Thyroid gland (tissue), 4 donors: ENCODE data around the gene GLRA3.

ENCODE experiments used
- POLR2A ChIP-seq, 2 donors: fragments of 450-650 bp; IDR thresholded peaks; one replicate each; pipeline ENCODE4 v1.6.1; 2017; ENCODE audit warnings: antibody characterized with exemption in 2 of 2, mild to moderate bottlenecking in 2 of 2, moderate library complexity in 1 of 2
- TF ChIP-seq, protein P1 (sequence below), 6 experiments: fragments of 200-600 bp in 3 of 6; fragments of 450-650 bp in 3 of 6; sonication (generic) in 3 of 6; IDR thresholded peaks; one replicate each; pipeline ENCODE4 v1.5.1; 2016 to 2019; ENCODE audit warnings: antibody characterized with exemption in 6 of 6, mild to moderate bottlenecking in 2 of 6, inconsistent platforms in 1 of 6, moderate library complexity in 1 of 6

DNA sequence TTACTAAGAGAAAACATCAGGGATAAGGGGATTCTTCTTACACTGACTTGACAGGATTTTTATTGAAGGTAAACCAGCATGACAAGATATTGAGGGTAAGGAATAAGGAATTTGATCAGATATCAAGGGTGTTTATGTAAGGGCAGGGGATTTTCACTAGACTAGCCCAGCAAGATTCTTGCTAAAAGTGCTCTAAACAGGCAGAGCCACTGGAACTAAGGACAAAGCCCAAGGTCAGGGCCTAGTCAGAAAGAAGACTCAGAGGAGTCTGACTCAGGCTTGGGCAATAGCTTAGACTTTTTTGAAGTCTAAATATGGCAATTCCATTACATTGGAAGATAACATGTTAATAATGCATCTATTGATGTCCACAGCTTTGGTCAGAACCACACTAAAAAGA lies 6.5 kb upstream of the GLRA3 start:
- TF ChIP-seq, protein P1, sequence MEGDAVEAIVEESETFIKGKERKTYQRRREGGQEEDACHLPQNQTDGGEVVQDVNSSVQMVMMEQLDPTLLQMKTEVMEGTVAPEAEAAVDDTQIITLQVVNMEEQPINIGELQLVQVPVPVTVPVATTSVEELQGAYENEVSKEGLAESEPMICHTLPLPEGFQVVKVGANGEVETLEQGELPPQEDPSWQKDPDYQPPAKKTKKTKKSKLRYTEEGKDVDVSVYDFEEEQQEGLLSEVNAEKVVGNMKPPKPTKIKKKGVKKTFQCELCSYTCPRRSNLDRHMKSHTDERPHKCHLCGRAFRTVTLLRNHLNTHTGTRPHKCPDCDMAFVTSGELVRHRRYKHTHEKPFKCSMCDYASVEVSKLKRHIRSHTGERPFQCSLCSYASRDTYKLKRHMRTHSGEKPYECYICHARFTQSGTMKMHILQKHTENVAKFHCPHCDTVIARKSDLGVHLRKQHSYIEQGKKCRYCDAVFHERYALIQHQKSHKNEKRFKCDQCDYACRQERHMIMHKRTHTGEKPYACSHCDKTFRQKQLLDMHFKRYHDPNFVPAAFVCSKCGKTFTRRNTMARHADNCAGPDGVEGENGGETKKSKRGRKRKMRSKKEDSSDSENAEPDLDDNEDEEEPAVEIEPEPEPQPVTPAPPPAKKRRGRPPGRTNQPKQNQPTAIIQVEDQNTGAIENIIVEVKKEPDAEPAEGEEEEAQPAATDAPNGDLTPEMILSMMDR (IDR thresholded peaks at IDR 0.05), result no peak
- TF ChIP-seq POLR2A (IDR thresholded peaks at IDR 0.05), result no peak
